SU-DHL-6 (cell line): Measurements from ENCODE around the gene IFNL4.

Experiments
- EZH2phosphoT487 ChIP-seq: fragments of 200-600 bp; sonication (generic), shearing (Covaris generic); conservative IDR thresholded peaks from 2 replicates; pipeline ENCODE4 v1.6.1; 2018; ENCODE audit warnings: mild to moderate bottlenecking, antibody characterized with exemption, low read length, moderate library complexity, mixed read lengths
- TF ChIP-seq, protein P1 (sequence below): fragments of 200-600 bp; sonication (generic); IDR thresholded peaks from one replicate; pipeline ENCODE4 v1.5.1; 2017; ENCODE audit warnings: antibody characterized with exemption, mild to moderate bottlenecking, low read length, moderate library complexity; ENCODE audit not compliant: insufficient read depth, poor library complexity, severe bottlenecking

DNA sequence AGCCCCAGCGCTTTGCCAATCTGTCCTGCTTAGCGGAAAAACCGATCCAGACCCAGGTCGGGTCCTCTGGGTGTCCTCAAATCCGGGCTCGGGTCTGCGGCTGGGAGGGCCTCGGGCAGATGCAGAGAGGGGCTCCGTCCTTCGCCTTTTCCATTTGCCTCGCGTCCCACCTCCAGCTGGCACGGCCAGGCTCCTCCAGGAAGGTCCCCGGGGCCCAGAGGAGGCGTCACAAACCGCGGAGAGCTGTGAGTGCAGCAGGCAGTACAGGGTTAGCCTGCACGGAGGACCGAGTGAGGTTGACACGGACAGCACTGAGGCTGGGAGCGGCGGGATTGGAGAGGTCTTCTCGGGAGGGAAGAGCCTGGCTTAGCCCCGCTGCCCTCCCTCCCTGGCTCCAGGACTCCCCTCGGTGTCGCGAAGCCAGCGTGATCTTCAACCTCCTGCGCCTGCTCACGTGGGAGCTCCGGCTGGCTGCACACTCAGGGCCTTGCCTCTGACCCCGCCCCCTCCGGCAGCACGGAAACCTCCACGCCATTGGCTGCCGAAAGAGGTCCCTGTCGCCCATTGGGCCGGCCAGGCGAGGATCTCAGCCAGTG, 16.8 kb upstream of the IFNL4 start:
- TF ChIP-seq, protein P1, sequence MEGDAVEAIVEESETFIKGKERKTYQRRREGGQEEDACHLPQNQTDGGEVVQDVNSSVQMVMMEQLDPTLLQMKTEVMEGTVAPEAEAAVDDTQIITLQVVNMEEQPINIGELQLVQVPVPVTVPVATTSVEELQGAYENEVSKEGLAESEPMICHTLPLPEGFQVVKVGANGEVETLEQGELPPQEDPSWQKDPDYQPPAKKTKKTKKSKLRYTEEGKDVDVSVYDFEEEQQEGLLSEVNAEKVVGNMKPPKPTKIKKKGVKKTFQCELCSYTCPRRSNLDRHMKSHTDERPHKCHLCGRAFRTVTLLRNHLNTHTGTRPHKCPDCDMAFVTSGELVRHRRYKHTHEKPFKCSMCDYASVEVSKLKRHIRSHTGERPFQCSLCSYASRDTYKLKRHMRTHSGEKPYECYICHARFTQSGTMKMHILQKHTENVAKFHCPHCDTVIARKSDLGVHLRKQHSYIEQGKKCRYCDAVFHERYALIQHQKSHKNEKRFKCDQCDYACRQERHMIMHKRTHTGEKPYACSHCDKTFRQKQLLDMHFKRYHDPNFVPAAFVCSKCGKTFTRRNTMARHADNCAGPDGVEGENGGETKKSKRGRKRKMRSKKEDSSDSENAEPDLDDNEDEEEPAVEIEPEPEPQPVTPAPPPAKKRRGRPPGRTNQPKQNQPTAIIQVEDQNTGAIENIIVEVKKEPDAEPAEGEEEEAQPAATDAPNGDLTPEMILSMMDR: no peak
- no peak for TF ChIP-seq EZH2phosphoT487
